PC-9 (cell line): ENCODE results near the gene SLC26A3.

Source experiments
- CTCF ChIP-seq: fragments of 200-600 bp; sonication (generic); conservative IDR thresholded peaks from 2 replicates; pipeline ENCODE4 v1.6.1; 2017; ENCODE audit warnings: mixed run types, antibody characterized with exemption, mild to moderate bottlenecking, moderate library complexity
- EZH2 ChIP-seq: fragments of 200-600 bp; sonication (generic); IDR thresholded peaks from 2 replicates; pipeline ENCODE4 v1.8.0; 2017; ENCODE audit warnings: antibody characterized with exemption, low read depth

GRCh38 chr7:107788662-107789061 is 14.4 kb downstream of the SLC26A3 start:
- TF ChIP-seq CTCF (no peak), EZH2 (no peak)
